ENCODE results near the gene CHODL. TPM values are rescaled to one million over a fixed set of nuclear protein-coding genes. Genes with fewer than 3 reads are reported as not detected.

The CHODL gene
- total RNA-seq, 1 experiment from 2014 or later: 3.4 TPM

GRCh38 chr21:18252680-18253079, 8.0 kb downstream of the CHODL start:
- H3K4ac ChIP-seq (ENCODE audit: low read depth, low read length): no peak overlapping the region
- no peaks in the 10 kb centered on the region for H3K4me1 ChIP-seq (ENCODE audit: insufficient read depth, low read length)
- H3K56ac ChIP-seq (ENCODE audit: insufficient read length, low read depth, low read length): no peak overlapping the region
- no peak overlapping the region for H3K27ac ChIP-seq (ENCODE audit: insufficient read length, low read depth, low read length)
- no peak overlapping the region for H3K23ac ChIP-seq (ENCODE audit: insufficient read length, low read depth, low read length)
- H2BK120ac ChIP-seq (ENCODE audit: low read depth, low read length, poor library complexity, severe bottlenecking): no peak overlapping the region
- no peaks in the 10 kb centered on the region for H3K23me2 ChIP-seq (ENCODE audit: insufficient read length, low read depth, low read length, poor library complexity, severe bottlenecking)
- DNase-seq: no peak
- Mint-ChIP-seq H3K36me3 (ENCODE audit: insufficient read depth in 1 of 3, low read depth in 3 of 3) (no peaks in the 10 kb centered on the region), H3K4me3 (no peak overlapping the region), H3K4me1 (no peaks in the 10 kb centered on the region), H3K27me3 (ENCODE audit: low read depth) (no peaks in the 10 kb centered on the region; the same call in 1 of the 2 replicates), H3K27ac (no peak overlapping the region), H3K9me3 (no peaks in the 10 kb centered on the region)
- no peak overlapping the region for H3K18ac ChIP-seq (ENCODE audit: insufficient read length, low read depth, low read length)
- no peaks in the 10 kb centered on the region for H3K79me1 ChIP-seq (ENCODE audit: insufficient read depth, low read depth, low read length, poor library complexity, severe bottlenecking)
- H3K27me3 ChIP-seq (ENCODE audit: insufficient read depth, low read length): no peaks in the 10 kb centered on the region
- H3K79me2 ChIP-seq (ENCODE audit: insufficient read depth, low read length): no peaks in the 10 kb centered on the region
- H3K9me3 ChIP-seq (ENCODE audit: control insufficient read depth, low read depth, low read length): no peaks in the 10 kb centered on the region
- no peak overlapping the region for H3K4me2 ChIP-seq (ENCODE audit: insufficient read depth, insufficient read length, low read length)
- no peak overlapping the region for H2BK12ac ChIP-seq (ENCODE audit: insufficient read length, low read depth, low read length)
- no peak overlapping the region for H2BK5ac ChIP-seq (ENCODE audit: insufficient read length, low read length)
- H4K91ac ChIP-seq (ENCODE audit: insufficient read length, low read depth, low read length): no peak overlapping the region
- H4K5ac ChIP-seq (ENCODE audit: insufficient read length, low read depth, low read length): no peak overlapping the region
- H4K20me1 ChIP-seq (ENCODE audit: control insufficient read depth, insufficient read depth, insufficient read length): no peaks in the 10 kb centered on the region
- no peak overlapping the region for H4K8ac ChIP-seq (replicated peaks; ENCODE audit: insufficient read length, low read depth, low read length)
- H2AFZ ChIP-seq (ENCODE audit: low read length): no peak overlapping the region
- H2BK15ac ChIP-seq (ENCODE audit: low read depth, low read length): no peak overlapping the region
- no peak overlapping the region for H3T11ph ChIP-seq (ENCODE audit: low read length)
- H2BK20ac ChIP-seq (ENCODE audit: low read depth, low read length, poor library complexity, severe bottlenecking): no peak overlapping the region
- no peak overlapping the region for H3K9ac ChIP-seq (ENCODE audit: extremely low read depth, insufficient read length, low read length)
- no peak for TF ChIP-seq CTCF (conservative IDR thresholded peaks at IDR 0.05)
- WGBS (ENCODE audit: extremely low coverage, insufficient read length, low lambda C conversion rate): no CpG with 5 or more reads among the region's 5 CpGs
- H3K14ac ChIP-seq (ENCODE audit: insufficient read depth, low read length): no peak overlapping the region
- H2AK5ac ChIP-seq (ENCODE audit: insufficient read length, low read length): no peak overlapping the region

Measured in H9 (cell line).